HEK293 (cell line): ENCODE measurements around the gene CST9.

Source experiments
- CTCF ChIP-seq: fragments of 450-650 bp; formaldehyde crosslinking; IDR thresholded peaks from 2 replicates; pipeline ENCODE4 v1.5.1; 2016; ENCODE audit warnings: missing biosample characterization, missing genetic modification characterization
- HOXA7 ChIP-seq: sonication (generic); formaldehyde crosslinking; IDR thresholded peaks from 2 replicates; pipeline ENCODE4 v1.8.1; 2022; ENCODE audit warnings: missing genetic modification reagents, borderline replicate concordance
- MEIS1 ChIP-seq: sonication (generic); formaldehyde crosslinking; IDR thresholded peaks from 2 replicates; pipeline ENCODE4 v1.8.1; 2022; ENCODE audit warnings: missing genetic modification reagents, mild to moderate bottlenecking, borderline replicate concordance
- OVOL3 ChIP-seq: fragments of 450-650 bp; formaldehyde crosslinking; IDR thresholded peaks from 2 replicates; pipeline ENCODE4 v1.5.1; 2016; ENCODE audit warnings: missing biosample characterization, missing genetic modification characterization
- YY1 ChIP-seq: fragments of 450-650 bp; formaldehyde crosslinking; IDR thresholded peaks from 2 replicates; pipeline ENCODE4 v1.5.1; 2018; ENCODE audit warnings: missing biosample characterization, missing genetic modification characterization
- YY2 ChIP-seq: fragments of 450-650 bp; formaldehyde crosslinking; IDR thresholded peaks from 2 replicates; pipeline ENCODE4 v1.5.1; 2016; ENCODE audit warnings: missing biosample characterization, missing genetic modification characterization
- ZBTB20 ChIP-seq: fragments of 450-650 bp; formaldehyde crosslinking; IDR thresholded peaks from 2 replicates; pipeline ENCODE4 v1.5.1; 2016; ENCODE audit warnings: missing biosample characterization, missing genetic modification characterization
- ZNF174 ChIP-seq: fragments of 450-650 bp; formaldehyde crosslinking; IDR thresholded peaks from 2 replicates; pipeline ENCODE4 v1.5.0; 2017; ENCODE audit warnings: missing biosample characterization, mild to moderate bottlenecking, missing genetic modification characterization
- ZNF19 ChIP-seq: fragments of 450-650 bp; formaldehyde crosslinking; IDR thresholded peaks from 2 replicates; pipeline ENCODE4; 2016; ENCODE audit warnings: missing biosample characterization, missing genetic modification characterization, low read depth
- ZNF24 ChIP-seq: fragments of 450-650 bp; formaldehyde crosslinking; IDR thresholded peaks from 2 replicates; pipeline ENCODE4 v1.5.1; 2016; ENCODE audit warnings: missing biosample characterization, missing genetic modification characterization
- ZNF266 ChIP-seq: fragments of 450-650 bp; formaldehyde crosslinking; IDR thresholded peaks from 2 replicates; pipeline ENCODE4 v1.5.1; 2016; ENCODE audit warnings: missing biosample characterization, missing genetic modification characterization, low read depth
- ZNF280C ChIP-seq: fragments of 450-650 bp; formaldehyde crosslinking; IDR thresholded peaks from 2 replicates; pipeline ENCODE4 v1.5.1; 2016; ENCODE audit warnings: missing biosample characterization, missing genetic modification characterization
- ZNF350 ChIP-seq: fragments of 450-650 bp; formaldehyde crosslinking; IDR thresholded peaks from 2 replicates; pipeline ENCODE4 v1.5.0; 2017; ENCODE audit warnings: missing biosample characterization, mild to moderate bottlenecking, missing genetic modification characterization

GRCh38 chr20:23604306-23604705, 1.4 kb downstream of the CST9 start:
- TF ChIP-seq CTCF (tag by site-specific recombination) (no peak), ZBTB20 (tag by site-specific recombination) (no peak), MEIS1 (CRISPR knock-in tag) (no peak), HOXA7 (CRISPR knock-in tag) (no peak), ZNF174 (tag by site-specific recombination) (no peak), ZNF280C (tag by site-specific recombination) (no peak), ZNF24 (tag by site-specific recombination) (no peak), OVOL3 (no peak), YY2 (no peak), ZNF19 (tag by site-specific recombination) (no peak), ZNF350 (tag by site-specific recombination) (no peak), YY1 (tag by site-specific recombination) (no peak), ZNF266 (tag by site-specific recombination) (no peak)
